Stimulated activated naive CD8-positive, alpha-beta T cell treated with anti-CD3 and anti-CD28 coated beads, Interleukin-15, amount 100 ng/mL, for 72 hours (primary cell): ENCODE data around the gene TCERG1L.
"Not testable (repeated sequence)": the region's sequence is repeated elsewhere in the genome, so short reads cannot be mapped to it uniquely, and the experiment has no call there.

Source experiments
- ATAC-seq: fragments of 150-1000 bp; cut with Tn5 transposase; 2 replicates; pipeline ENCODE4 v1.10.0; 2021; ENCODE audit warnings: mild to moderate bottlenecking, moderate library complexity
- DNase-seq, 2 donors: peaks; one replicate each; pipeline ENCODE4 v3.0.0; 2021 to 2022
- H3K27ac Mint-ChIP-seq, 2 donors: one replicate each; pipeline ENCODE4 v1.8.0; 2022; ENCODE audit warnings: mild to moderate bottlenecking in 2 of 2, mixed read lengths in 2 of 2, moderate library complexity in 2 of 2
- H3K27me3 Mint-ChIP-seq: one replicate; pipeline ENCODE4 v1.8.0; 2022; ENCODE audit warnings: mixed read lengths
- H3K4me1 Mint-ChIP-seq: one replicate; pipeline ENCODE4 v1.8.0; 2022; ENCODE audit warnings: mild to moderate bottlenecking, mixed read lengths
- H3K4me3 Mint-ChIP-seq, 2 donors: one replicate each; pipeline ENCODE4 v1.8.0; 2022; ENCODE audit warnings: mild to moderate bottlenecking in 2 of 2, mixed read lengths in 2 of 2, moderate library complexity in 1 of 2
- H3K9me3 Mint-ChIP-seq, 2 donors: one replicate each; pipeline ENCODE4 v1.8.0; 2022; ENCODE audit warnings: mixed read lengths in 2 of 2

The TCERG1L gene

GRCh38 chr10:131187926-131188325, 123.6 kb downstream of the TCERG1L start:
- peaks cover 4 to 15% of the 10 kb centered on the region in 2 donors for H3K9me3 Mint-ChIP-seq
- no peaks in the 10 kb centered on the region for H3K4me1 Mint-ChIP-seq
- H3K27me3 Mint-ChIP-seq = peaks cover 8% of the 10 kb centered on the region
- DNase-seq = no peak
- no peak overlapping the region for H3K27ac Mint-ChIP-seq
- no peak for ATAC-seq
- no peak overlapping the region for H3K4me3 Mint-ChIP-seq

DNA sequence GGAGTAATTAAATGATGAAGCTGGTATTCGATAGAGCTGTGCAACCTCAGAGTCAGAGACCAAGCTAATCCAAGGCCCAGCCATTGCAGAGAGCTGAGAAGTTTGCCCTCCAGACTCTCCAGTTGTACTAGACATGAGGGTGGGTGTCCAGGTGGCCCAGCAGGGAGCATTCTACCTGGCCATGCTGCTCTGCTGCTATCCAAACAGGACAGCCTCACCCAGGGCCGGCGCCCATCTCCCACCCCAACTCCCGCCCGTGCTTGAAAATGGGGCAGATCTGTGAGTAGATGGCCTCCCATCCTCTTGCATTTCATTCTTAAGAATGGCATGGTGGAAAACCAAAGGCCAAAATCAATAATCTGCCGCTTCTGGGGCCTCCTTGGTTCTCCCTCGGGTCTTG, 124.2 kb downstream of the TCERG1L start:
- no peak for ATAC-seq
- DNase-seq = no peak
- no peaks in the 10 kb centered on the region for H3K4me1 Mint-ChIP-seq
- H3K27me3 Mint-ChIP-seq = peaks cover 8% of the 10 kb centered on the region
- H3K27ac Mint-ChIP-seq = no peak overlapping the region
- peaks cover 4 to 10% of the 10 kb centered on the region in 2 donors for H3K9me3 Mint-ChIP-seq
- H3K4me3 Mint-ChIP-seq = no peak overlapping the region

GRCh38 chr10:131186547-131187253, 124.8 kb downstream of the TCERG1L start:
- ATAC-seq = no peak
- Mint-ChIP-seq H3K4me3 (no peak overlapping the region), H3K27ac (no peak overlapping the region), H3K4me1 (no peaks in the 10 kb centered on the region), H3K27me3 (peaks cover 8% of the 10 kb centered on the region), H3K9me3 (peaks cover 4 to 7% of the 10 kb centered on the region in 2 donors)
- no peak for DNase-seq

DNA sequence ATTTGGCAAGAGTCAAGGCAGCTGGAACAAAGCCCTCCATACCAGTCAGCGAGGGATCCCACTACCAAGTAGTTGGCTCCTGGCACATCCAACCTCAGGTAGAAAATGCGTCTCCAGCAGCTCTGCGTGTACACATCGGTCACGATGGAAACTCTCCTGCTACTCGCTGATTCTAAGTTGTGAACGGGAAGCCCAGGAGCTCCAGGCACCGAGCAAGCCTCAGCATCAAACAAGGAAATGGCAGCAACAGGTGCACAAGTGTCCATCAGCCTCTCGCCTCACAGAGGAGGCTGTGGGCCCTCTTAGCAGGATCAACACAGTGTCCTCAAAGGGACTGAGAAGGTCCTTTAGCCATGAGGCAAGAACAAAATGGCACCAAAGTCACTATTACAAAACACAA, 127.0 kb downstream of the TCERG1L start:
- no peak for DNase-seq
- H3K27ac Mint-ChIP-seq = no peak overlapping the region
- peaks cover 8% of the 10 kb centered on the region for H3K27me3 Mint-ChIP-seq
- peaks cover 0 to 4% of the 10 kb centered on the region in 2 donors for H3K9me3 Mint-ChIP-seq
- H3K4me1 Mint-ChIP-seq = no peaks in the 10 kb centered on the region
- ATAC-seq = no peak
- H3K4me3 Mint-ChIP-seq = no peak overlapping the region

GRCh38 chr10:131183546-131184045, 127.9 kb downstream of the TCERG1L start:
- ATAC-seq (peak; percentile 28), DNase-seq (no peak)
- no peaks in the 10 kb centered on the region for H3K4me1 Mint-ChIP-seq
- no peaks in the 10 kb centered on the region for H3K9me3 Mint-ChIP-seq
- H3K27ac Mint-ChIP-seq = no peak overlapping the region
- no peak overlapping the region for H3K4me3 Mint-ChIP-seq
- H3K27me3 Mint-ChIP-seq = peaks cover 8% of the 10 kb centered on the region

GRCh38 chr10:131181456-131181855, 130.1 kb downstream of the TCERG1L start:
- DNase-seq = no peak
- Mint-ChIP-seq H3K4me1 (no peaks in the 10 kb centered on the region), H3K27me3 (no peaks in the 10 kb centered on the region), H3K27ac (no peak overlapping the region), H3K4me3 (no peak overlapping the region), H3K9me3 (no peaks in the 10 kb centered on the region)
- no peak for ATAC-seq

DNA sequence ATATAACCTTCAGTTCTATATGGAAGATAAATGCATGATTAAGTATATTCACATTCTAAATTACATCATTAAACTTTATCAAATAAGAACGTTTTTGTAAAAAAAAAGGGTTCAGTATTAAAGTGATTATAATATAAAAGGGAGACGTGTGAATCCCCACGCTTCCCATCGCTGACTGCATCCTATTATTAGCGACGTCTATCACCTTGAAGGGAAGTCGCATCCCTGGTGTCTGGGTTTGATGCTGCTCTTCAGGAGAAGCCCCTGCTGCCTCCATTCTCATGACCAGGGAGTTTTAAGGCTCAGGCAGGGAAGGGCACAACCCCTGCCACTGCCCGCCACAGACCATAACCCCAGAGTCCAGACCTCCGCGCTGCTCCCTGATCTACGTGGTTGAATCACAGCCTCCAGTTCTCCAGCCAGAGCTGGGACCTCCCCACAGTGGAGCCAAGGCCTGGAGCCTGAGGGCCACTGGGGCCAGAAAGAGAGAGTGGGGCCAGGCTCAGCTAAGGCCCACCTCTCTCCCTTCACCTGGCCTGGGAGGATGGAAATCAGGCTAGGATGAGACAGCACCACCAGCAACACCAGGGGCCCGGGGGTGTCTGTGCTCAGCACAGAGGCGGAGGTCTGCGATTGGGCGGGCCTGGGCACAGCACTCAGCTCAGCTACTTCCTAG, 130.6 kb downstream of the TCERG1L start:
- DNase-seq (no peak), ATAC-seq (no peak)
- H3K4me1 Mint-ChIP-seq = no peaks in the 10 kb centered on the region
- no peak overlapping the region for H3K4me3 Mint-ChIP-seq
- no peak overlapping the region for H3K27ac Mint-ChIP-seq
- no peaks in the 10 kb centered on the region for H3K9me3 Mint-ChIP-seq
- no peaks in the 10 kb centered on the region for H3K27me3 Mint-ChIP-seq

DNA sequence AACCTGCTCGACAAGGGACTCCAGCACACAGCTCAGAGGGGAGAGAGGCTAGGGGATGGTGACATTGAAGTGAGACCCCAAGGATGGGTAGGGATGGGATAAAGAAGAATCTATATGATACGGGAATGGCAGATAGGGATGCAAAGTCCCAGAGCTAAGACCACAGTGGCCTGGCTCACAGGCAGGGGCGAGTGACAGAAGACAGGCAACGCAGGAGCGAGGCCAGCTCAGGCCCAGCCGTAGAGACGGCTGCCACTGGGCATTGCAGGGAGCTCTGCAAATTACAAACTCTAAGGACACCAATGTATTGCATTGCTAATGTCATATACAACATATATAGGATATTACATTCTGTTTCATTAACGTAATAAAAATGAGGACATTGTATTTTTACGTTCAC, 131.4 kb downstream of the TCERG1L start:
- Mint-ChIP-seq H3K27ac (no peak overlapping the region), H3K9me3 (no peaks in the 10 kb centered on the region), H3K4me1 (no peaks in the 10 kb centered on the region), H3K4me3 (no peak overlapping the region), H3K27me3 (no peaks in the 10 kb centered on the region)
- no peak for ATAC-seq
- DNase-seq = no peak

DNA sequence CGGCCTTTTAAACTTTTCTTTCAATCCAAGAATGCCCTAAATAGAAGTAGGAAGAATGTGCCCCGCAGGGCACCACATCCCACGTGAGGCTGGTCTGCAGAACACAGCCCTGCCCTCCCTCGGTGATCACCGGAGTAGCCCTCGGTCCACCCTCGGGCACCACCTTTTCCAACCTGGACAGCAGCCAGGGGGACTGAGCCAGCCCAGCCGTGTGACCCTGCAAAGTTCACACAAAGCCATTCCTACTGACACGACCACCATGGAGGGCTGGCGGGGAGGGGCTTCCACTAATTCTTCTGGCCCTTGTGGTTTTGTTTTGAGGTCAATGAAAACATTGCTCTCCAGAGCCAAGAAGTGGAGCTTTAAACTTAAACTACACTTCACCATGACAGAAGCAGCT, 132.2 kb downstream of the TCERG1L start:
- no peaks in the 10 kb centered on the region for H3K27me3 Mint-ChIP-seq
- ATAC-seq (no peak), DNase-seq (no peak)
- no peak overlapping the region for H3K27ac Mint-ChIP-seq
- H3K4me3 Mint-ChIP-seq = no peak overlapping the region
- H3K9me3 Mint-ChIP-seq = no peaks in the 10 kb centered on the region
- no peaks in the 10 kb centered on the region for H3K4me1 Mint-ChIP-seq

- no peak overlapping the region for H3K27ac Mint-ChIP-seq
- H3K9me3 Mint-ChIP-seq = no peaks in the 10 kb centered on the region
- no peak for DNase-seq
- no peaks in the 10 kb centered on the region for H3K4me1 Mint-ChIP-seq
- H3K27me3 Mint-ChIP-seq = no peaks in the 10 kb centered on the region
- H3K4me3 Mint-ChIP-seq = no peak overlapping the region
- ATAC-seq = no peak
These were observed 132.8 kb downstream of the TCERG1L start for GRCh38 chr10:131178521-131179331.

- Mint-ChIP-seq H3K4me1 (no peaks in the 10 kb centered on the region), H3K27ac (no peak overlapping the region), H3K27me3 (no peaks in the 10 kb centered on the region), H3K9me3 (no peaks in the 10 kb centered on the region), H3K4me3 (no peak overlapping the region)
- ATAC-seq (no peak), DNase-seq (no peak)
These were observed 133.8 kb downstream of the TCERG1L start for GRCh38 chr10:131177431-131178327.

DNA sequence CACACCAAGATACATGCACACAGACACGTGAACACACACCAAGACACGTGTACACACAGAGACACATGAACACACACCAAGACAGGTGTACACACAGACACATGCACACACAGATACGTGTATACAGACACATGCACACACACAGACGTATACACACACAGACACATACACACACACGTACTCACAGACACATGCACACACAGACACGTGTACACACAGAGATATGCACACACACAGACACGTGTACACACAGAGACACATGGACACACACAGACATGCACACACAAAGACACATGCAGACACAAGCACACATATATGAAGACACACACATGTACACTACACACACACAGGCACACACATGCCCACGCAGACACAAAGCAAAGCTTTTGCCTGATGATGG, 134.6 kb downstream of the TCERG1L start:
- Mint-ChIP-seq H3K4me3 (no peak overlapping the region), H3K4me1 (no peaks in the 10 kb centered on the region), H3K27ac (no peak overlapping the region), H3K27me3 (no peaks in the 10 kb centered on the region), H3K9me3 (no peaks in the 10 kb centered on the region)
- no peak for DNase-seq
- no peak for ATAC-seq

DNA sequence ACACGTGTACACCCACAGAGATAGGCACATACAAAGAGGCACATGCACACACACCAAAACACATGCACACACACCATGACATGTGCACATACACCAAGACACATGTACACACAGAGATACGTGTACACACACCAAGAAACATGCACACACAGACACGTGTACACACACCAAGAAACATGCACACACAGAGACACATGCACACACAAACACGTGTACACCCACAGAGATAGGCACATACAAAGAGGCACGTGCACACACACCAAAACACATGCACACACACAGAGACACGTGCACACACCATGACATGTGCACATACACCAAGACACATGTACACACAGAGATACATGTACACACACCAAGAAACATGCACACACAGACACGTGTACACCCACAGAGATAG, 135.2 kb downstream of the TCERG1L start:
- H3K9me3 Mint-ChIP-seq, H3K27ac Mint-ChIP-seq, H3K4me3 Mint-ChIP-seq, ATAC-seq, H3K27me3 Mint-ChIP-seq, H3K4me1 Mint-ChIP-seq, DNase-seq: not testable (repeated sequence)

DNA sequence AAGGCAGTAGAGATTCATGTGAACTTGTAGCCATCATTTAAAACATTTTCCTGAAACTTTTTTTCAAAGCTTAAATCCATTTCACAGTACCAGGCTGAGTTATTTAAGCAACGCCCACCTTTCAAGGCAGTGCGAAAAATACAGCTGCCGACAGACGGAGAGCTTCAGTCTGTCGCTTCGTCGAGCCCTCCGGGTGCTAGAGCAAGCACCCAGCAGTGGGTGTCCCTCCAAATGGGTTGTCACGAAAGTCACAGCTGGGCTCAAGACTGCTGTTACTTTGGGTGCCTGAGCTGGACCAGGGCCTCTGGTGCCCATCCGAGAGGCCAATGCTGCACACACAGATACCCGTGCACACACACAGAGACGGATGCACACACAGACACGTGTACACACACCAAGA, 135.6 kb downstream of the TCERG1L start:
- no peak overlapping the region for H3K27ac Mint-ChIP-seq
- DNase-seq = no peak
- H3K27me3 Mint-ChIP-seq = no peaks in the 10 kb centered on the region
- no peaks in the 10 kb centered on the region for H3K4me1 Mint-ChIP-seq
- no peak overlapping the region for H3K4me3 Mint-ChIP-seq
- H3K9me3 Mint-ChIP-seq = no peaks in the 10 kb centered on the region
- no peak for ATAC-seq
